Spleen (tissue), 11 donors: ENCODE results near the gene DDAH1. TPM values are rescaled to one million over a fixed set of nuclear protein-coding genes. Genes with fewer than 3 reads are reported as not detected.

Experiments used
- DNase-seq: peaks from one replicate; pipeline ENCODE4 v3.0.0-alpha.2; 2020
- H3K27ac ChIP-seq, 8 donors: fragments of 200-600 bp; sonication (generic) in 7 of 8; 1 replicate in 4 of 8; 2 replicates in 4 of 8; pipeline versions ENCODE4 v1.5.0 to v1.8.0; 2016 to 2021; ENCODE audit warnings: inconsistent platforms in 4 of 8, mild to moderate bottlenecking in 4 of 8, moderate library complexity in 1 of 8
- H3K27me3 ChIP-seq, 7 donors: fragments of 200-600 bp; sonication (generic) in 6 of 7; replicated peaks in 1 of 7; 1 replicate in 4 of 7; 2 replicates in 3 of 7; pipeline versions ENCODE4 v1.5.0 to v1.8.0; 2016 to 2021; ENCODE audit warnings: inconsistent platforms in 3 of 7, mild to moderate bottlenecking in 1 of 7
- H3K36me3 ChIP-seq, 6 donors: fragments of 200-600 bp; sonication (generic) in 5 of 6; 1 replicate in 4 of 6; 2 replicates in 2 of 6; pipeline versions ENCODE4 v1.5.0 to v1.8.0; 2016 to 2021; ENCODE audit warnings: inconsistent platforms in 2 of 6
- H3K4me1 ChIP-seq, 6 donors: fragments of 200-600 bp; sonication (generic) in 5 of 6; 1 replicate in 3 of 6; 2 replicates in 3 of 6; pipeline versions ENCODE4 v1.5.0 to v1.8.0; 2016 to 2021; ENCODE audit warnings: inconsistent platforms in 3 of 6
- H3K4me3 ChIP-seq, 8 donors: fragments of 200-600 bp; sonication (generic) in 7 of 8; 1 replicate in 4 of 8; 2 replicates in 4 of 8; pipeline versions ENCODE4 v1.5.0 to v1.8.0; 2016 to 2021; ENCODE audit warnings: inconsistent platforms in 4 of 8, mild to moderate bottlenecking in 4 of 8, moderate library complexity in 2 of 8
- H3K9me3 ChIP-seq, 8 donors: fragments of 200-600 bp; sonication (generic) in 7 of 8; 1 replicate in 4 of 8; 2 replicates in 4 of 8; pipeline versions ENCODE4 v1.5.0 to v1.8.0; 2016 to 2021; ENCODE audit warnings: inconsistent platforms in 4 of 8
- POLR2A ChIP-seq, 3 donors: fragments of 450-650 bp; IDR thresholded peaks; one replicate each; pipeline ENCODE4 v1.5.1; 2017; ENCODE audit warnings: antibody characterized with exemption in 3 of 3, mild to moderate bottlenecking in 1 of 3
- POLR2AphosphoS5 ChIP-seq, 3 donors: sonication (generic); formaldehyde crosslinking; IDR thresholded peaks; one replicate each; pipeline ENCODE4 v1.5.1; 2017; ENCODE audit warnings: antibody characterized with exemption in 3 of 3
- WGBS, 5 donors: extraction: QIAGEN DNeasy Blood & Tissue Kit in 3 of 5; methylation state at CpG; one replicate each; pipeline versions ENCODE4 v1.1.5 to v1.1.7; 2013 to 2018; 5-methylcytosine and 5-hydroxymethylcytosine counted together
- intact Hi-C: fragments of 100-400 bp; cut with DNase I; formaldehyde crosslinking; loops from one replicate; pipeline ENCODE4 v1.15.0; 2023; ENCODE audit warnings: low total_unique reads
- polyA plus RNA-seq, 3 donors: library from polyadenylated mRNA; stranded (reverse); fragments of 200-250 nt; gene quantifications; one replicate each; pipeline ENCODE4 v1.2.1, GENCODE V29; 2013
- total RNA-seq, 7 donors: library from RNA; depleted of rRNA in 3 of 7; stranded (reverse); fragments of >200 nt in 3 of 7; fragmentation: NEBNext Ultra II Directional in 4 of 7; extraction: Animal tissue kit (Norgen Biotek cat#: 25700) in 4 of 7; gene quantifications; one replicate each; pipeline versions ENCODE4 v1.1.0 to v1.2.1, GENCODE V29; 2016 to 2021
- TF ChIP-seq, protein P1 (sequence below), 11 experiments: fragments of 200-600 bp in 7 of 11; fragments of 450-650 bp in 4 of 11; sonication (generic) in 4 of 11; IDR thresholded peaks in 8 of 11; conservative IDR thresholded peaks in 3 of 11; 1 replicate in 7 of 11; 2 replicates in 4 of 11; pipeline versions ENCODE4 v1.4.0 to v1.8.0; 2016 to 2021; ENCODE audit warnings: antibody characterized with exemption in 11 of 11, inconsistent platforms in 4 of 11, mild to moderate bottlenecking in 1 of 11
- donor health status: healthy with polysubstance abuse.
- donor health status: DM: no; HTN: no; CAD: no; lungs with moderate emphysema.
- donor health status: DM: no; HTN: no; CAD: no.
- donor health status: Bipolar disorder and iron deficiency.
- donor health status: healthy.
- donor health status: DM: no; HTN: no; CAD: no.
- donor health status: DM: yes; HTN: yes; CAD: no.

Gene DDAH1
- total and polyA plus RNA-seq, 10 donors, result 1.8 to 19.8 (median 13.7) TPM

GRCh38 chr1:85295654-85296053, 169.3 kb downstream of the DDAH1 start:
- H3K27ac ChIP-seq, result peak overlapping the region in 2 of 8 donors; percentile 16 to 26
- intact Hi-C loops, result no loop called here
- TF ChIP-seq, protein P1, sequence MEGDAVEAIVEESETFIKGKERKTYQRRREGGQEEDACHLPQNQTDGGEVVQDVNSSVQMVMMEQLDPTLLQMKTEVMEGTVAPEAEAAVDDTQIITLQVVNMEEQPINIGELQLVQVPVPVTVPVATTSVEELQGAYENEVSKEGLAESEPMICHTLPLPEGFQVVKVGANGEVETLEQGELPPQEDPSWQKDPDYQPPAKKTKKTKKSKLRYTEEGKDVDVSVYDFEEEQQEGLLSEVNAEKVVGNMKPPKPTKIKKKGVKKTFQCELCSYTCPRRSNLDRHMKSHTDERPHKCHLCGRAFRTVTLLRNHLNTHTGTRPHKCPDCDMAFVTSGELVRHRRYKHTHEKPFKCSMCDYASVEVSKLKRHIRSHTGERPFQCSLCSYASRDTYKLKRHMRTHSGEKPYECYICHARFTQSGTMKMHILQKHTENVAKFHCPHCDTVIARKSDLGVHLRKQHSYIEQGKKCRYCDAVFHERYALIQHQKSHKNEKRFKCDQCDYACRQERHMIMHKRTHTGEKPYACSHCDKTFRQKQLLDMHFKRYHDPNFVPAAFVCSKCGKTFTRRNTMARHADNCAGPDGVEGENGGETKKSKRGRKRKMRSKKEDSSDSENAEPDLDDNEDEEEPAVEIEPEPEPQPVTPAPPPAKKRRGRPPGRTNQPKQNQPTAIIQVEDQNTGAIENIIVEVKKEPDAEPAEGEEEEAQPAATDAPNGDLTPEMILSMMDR (IDR thresholded peaks at IDR 0.05 in 8 of 11, conservative IDR thresholded peaks at IDR 0.05 in 3 of 11), result no peak
- TF ChIP-seq POLR2A (IDR thresholded peaks at IDR 0.05) (no peak), POLR2AphosphoS5 (IDR thresholded peaks at IDR 0.05) (no peak)
- no peaks in the 10 kb centered on the region for H3K27me3 ChIP-seq
- H3K4me1 ChIP-seq, result peaks cover 9 to 38% (median 14%) of the 10 kb centered on the region in 6 donors
- 62 to 82% (median 76%) methylated on average over 3 to 4 of the region's 4 CpGs for WGBS, 5 donors
- peak; percentile 74 for DNase-seq
- no peaks in the 10 kb centered on the region for H3K9me3 ChIP-seq
- no peaks in the 10 kb centered on the region for H3K36me3 ChIP-seq
- no peak overlapping the region for H3K4me3 ChIP-seq

DNA sequence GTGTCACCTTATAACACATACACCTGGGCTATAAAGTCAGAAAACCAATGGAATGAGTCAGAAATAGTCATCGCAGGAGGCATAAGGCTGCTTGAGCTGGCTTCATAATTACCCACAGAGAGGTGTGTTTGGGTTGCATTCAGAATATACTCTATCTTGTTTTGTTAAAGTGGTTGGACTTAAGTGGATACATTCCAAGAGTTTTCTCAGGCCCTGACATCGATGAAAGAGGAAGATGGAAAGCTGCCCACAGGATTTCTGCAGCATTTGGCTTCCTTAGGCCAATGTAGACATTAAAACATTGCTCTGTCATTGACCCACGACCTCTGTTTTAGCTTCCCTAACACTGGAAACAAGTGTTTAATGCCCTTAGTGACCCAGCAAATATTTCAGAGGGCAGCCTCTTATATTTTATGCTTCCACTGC, 169.9 kb downstream of the DDAH1 start:
- intact Hi-C loops, result no loop called here
- Histone ChIP-seq H3K27ac (no peak overlapping the region), H3K4me1 (peaks cover 9 to 41% (median 14%) of the 10 kb centered on the region in 6 donors), H3K36me3 (no peaks in the 10 kb centered on the region), H3K4me3 (no peak overlapping the region), H3K27me3 (no peaks in the 10 kb centered on the region), H3K9me3 (no peaks in the 10 kb centered on the region)
- TF ChIP-seq POLR2AphosphoS5 (IDR thresholded peaks at IDR 0.05) (peak in 1 of 3 donors; percentile 51), POLR2A (IDR thresholded peaks at IDR 0.05) (no peak)
- TF ChIP-seq, protein P1 (IDR thresholded peaks at IDR 0.05 in 8 of 11, conservative IDR thresholded peaks at IDR 0.05 in 3 of 11), result no peak
- WGBS, 5 donors, result 49 to 62% (median 56%) methylated on average over 3 of the region's 3 CpGs
- no peak for DNase-seq

DNA sequence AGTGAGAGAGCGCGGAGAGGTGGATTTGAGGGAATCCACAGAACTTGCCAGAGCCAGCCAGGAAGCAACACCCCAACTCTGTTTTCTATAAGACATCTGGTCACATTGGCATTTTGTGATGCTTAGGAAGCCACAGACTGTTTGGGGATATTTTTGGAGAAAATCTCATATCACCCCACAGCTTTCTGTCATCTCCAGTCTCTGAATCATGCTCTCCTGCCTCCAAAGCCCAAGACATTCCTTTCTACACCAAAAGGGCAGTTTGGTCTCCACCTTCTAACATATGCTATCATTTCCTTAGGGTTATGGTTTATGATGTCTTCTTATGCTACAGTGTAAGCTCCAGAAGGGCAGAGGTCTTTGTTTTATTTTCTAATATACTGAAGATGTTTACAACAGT, 174.1 kb downstream of the DDAH1 start:
- no peak overlapping the region for H3K4me3 ChIP-seq
- no peaks in the 10 kb centered on the region for H3K36me3 ChIP-seq
- intact Hi-C loops, result no loop called here
- no peaks in the 10 kb centered on the region for H3K27me3 ChIP-seq
- DNase-seq, result no peak
- H3K9me3 ChIP-seq, result no peaks in the 10 kb centered on the region
- H3K27ac ChIP-seq, result no peak overlapping the region
- 95 to 100% (median 98%) methylated on average over 2 of the region's 2 CpGs for WGBS, 5 donors
- TF ChIP-seq POLR2AphosphoS5 (IDR thresholded peaks at IDR 0.05), result no peak
- TF ChIP-seq, protein P1 (IDR thresholded peaks at IDR 0.05 in 8 of 11, conservative IDR thresholded peaks at IDR 0.05 in 3 of 11), result no peak
- TF ChIP-seq POLR2A (IDR thresholded peaks at IDR 0.05), result no peak
- H3K4me1 ChIP-seq, result peaks cover 0 to 26% (median 2%) of the 10 kb centered on the region in 6 donors

- 67 to 78% (median 72%) methylated on average over 4 of the region's 4 CpGs for WGBS, 5 donors
- peaks cover 0 to under 1% (median 0%) of the 10 kb centered on the region in 6 donors for H3K36me3 ChIP-seq
- H3K4me1 ChIP-seq, result peaks cover 0 to 18% (median 2%) of the 10 kb centered on the region in 6 donors
- no peak for DNase-seq
- H3K27ac ChIP-seq, result peak overlapping the region in 2 of 8 donors; percentile 9 to 18
- no peaks in the 10 kb centered on the region for H3K9me3 ChIP-seq
- intact Hi-C loops, result no loop called here
- H3K27me3 ChIP-seq, result no peaks in the 10 kb centered on the region
- H3K4me3 ChIP-seq, result no peak overlapping the region
- TF ChIP-seq, protein P1 (IDR thresholded peaks at IDR 0.05 in 8 of 11, conservative IDR thresholded peaks at IDR 0.05 in 3 of 11), result no peak
- TF ChIP-seq POLR2A (IDR thresholded peaks at IDR 0.05), result no peak
These were observed 175.1 kb downstream of the DDAH1 start for GRCh38 chr1:85289848-85290335.
